Body of pancreas (tissue), 4 donors: Measurements from ENCODE around the gene C22orf39.

Source experiments
- CTCF ChIP-seq, 7 experiments: fragments of 450-650 bp in 4 of 7; fragments of 200-600 bp in 3 of 7; sonication (generic) in 3 of 7; IDR thresholded peaks; one replicate each; pipeline ENCODE4 v1.5.1; 2016 to 2019; ENCODE audit warnings: antibody characterized with exemption in 7 of 7
- POLR2A ChIP-seq, 3 donors: fragments of 450-650 bp; IDR thresholded peaks; one replicate each; pipeline ENCODE4 v1.6.1; 2016; ENCODE audit warnings: antibody characterized with exemption in 3 of 3, mild to moderate bottlenecking in 2 of 3

- TF ChIP-seq CTCF (IDR thresholded peaks at IDR 0.05) (no peak), POLR2A (IDR thresholded peaks at IDR 0.05) (no peak)
Observed at GRCh38 chr22:19464546-19464945, 17.0 kb upstream of the C22orf39 start.
